GM19463 (cell line): ENCODE data around the gene GRIN3A.
A peak's percentile ranks its signal among the peaks of the same experiment; 100 is the strongest.
"Not testable (repeated sequence)": the region's sequence is repeated elsewhere in the genome, so short reads cannot be mapped to it uniquely, and the experiment has no call there.

Source experiments
- ATAC-seq: cut with Tn5 transposase; IDR thresholded peaks from one replicate; pipeline ENCODE4 v1.9.1; 2021; ENCODE audit warnings: mild to moderate bottlenecking, moderate library complexity; ENCODE audit not compliant: unreplicated experiment

GRIN3A gene

DNA sequence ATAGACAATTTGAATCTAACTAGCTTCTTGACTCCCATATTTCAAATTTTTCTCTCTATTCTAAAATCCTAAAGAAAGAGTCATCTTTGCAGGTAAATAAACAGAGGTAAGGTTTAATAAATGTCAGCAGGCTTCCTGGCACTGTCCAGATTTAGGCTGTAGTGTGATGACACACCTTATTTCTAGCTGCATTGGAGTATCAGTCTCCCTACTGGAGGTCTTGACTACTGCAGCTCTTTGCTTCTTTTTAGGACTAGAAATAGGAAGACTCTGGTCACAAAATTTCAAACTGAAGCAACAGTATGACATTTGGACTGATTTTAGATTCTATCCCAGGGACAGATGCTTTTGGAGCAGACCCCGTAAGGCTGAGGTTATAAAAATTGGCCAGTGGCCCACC lies 103.0 kb downstream of the GRIN3A start:
- ATAC-seq = no peak

DNA sequence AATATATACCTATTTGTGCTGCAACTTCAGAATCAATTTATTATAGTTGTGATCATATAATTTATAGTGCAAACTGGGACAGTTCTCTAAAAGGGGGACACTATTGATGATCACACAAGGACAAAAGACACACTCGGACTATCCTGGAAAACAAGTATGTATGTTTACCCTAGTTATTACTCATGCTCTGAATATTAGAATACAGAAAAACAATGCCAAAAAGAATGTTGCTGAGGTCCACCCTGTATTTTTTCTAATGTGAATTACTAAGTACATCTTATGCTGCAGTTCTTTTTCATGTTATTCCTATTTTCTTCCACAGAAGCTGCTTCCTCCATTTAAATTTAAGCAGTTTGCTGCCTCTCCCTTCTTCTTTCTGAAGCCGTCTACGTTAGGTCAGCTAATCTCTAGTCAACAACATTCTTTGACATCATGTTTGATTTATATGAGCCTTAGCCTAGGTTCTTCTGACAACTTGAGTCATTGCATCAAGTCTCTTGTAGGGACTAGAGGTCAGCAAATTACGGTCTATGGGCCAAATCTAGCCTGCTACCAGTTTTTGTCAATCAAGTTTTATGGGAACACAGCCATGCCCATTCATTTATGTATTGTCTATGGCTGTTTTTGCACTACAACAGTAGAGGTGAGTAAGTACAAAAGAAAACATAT lies 103.6 kb downstream of the GRIN3A start:
- ATAC-seq = no peak

DNA sequence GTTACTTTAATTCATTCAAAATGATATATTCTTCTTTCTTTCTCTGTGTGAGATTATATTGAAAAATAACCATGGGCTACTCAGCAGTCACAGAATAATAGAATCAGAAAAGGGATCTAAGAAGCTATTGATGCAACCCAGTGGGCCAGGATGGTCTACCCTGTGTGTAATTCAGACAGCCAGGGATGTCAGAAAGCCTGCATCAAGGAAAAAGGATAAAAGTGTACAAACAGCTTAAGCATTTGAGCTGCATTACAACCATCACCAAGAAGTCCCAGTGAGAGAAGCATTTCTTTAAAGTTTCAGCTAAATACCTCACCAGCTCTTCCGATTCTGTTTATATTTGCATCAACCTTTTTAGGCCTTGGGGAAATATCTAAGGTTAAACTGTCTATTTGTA lies 105.8 kb downstream of the GRIN3A start:
- no peak for ATAC-seq

DNA sequence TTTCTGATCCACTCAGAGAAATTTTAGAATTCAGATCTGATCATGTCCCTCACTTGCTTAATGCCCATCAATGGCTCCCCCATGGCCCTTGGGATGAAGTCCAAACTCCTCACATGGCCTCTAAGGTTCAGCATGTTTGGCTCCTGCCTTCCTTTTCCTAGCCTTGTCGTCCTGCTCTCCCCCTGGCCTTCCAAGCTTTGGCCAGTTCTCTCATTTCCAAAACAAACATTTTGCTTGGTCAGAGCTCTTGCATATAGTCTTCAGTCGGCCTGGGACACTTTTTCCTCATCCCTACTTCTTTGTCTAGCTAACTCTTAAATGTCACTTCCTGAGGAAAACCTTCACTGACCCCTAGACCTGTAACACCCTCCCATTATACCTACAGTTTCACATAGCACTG lies 106.6 kb downstream of the GRIN3A start:
- no peak for ATAC-seq

DNA sequence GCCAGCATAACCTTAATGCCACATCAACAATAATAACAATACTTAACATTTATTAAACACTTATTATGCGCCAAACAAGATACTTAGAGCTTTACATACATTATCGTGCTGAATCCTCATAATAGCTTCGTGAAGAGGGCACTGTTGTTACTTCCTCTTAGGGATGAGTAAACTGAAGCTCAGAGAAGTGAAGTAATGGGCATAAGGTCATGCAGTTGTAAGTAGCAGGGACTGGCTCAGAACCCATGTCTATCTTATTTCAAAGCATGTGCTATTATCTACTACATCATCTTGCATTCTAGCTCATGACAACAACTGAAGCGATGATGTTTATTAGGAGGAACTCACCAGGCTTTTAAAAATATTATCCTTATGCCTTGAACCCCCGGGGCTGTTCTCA lies 108.8 kb downstream of the GRIN3A start:
- no peak for ATAC-seq

DNA sequence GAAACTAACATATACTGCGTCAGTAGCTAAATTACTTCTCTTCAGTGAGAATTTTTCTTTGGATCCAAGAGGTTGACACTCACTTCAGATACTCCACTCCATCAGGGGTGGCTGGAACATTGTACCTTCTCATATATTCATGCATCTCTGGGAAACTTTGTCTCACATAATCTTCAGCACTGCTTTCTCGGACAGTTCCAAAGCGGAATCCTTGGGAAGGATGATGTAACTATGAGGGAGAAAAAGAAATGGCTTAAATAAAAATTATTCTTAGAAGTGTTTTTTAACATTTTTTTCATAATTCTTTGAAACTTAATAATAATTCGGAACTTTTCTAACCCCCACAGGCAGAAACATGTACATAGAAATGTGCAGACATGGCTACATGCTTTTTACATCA lies 110.3 kb downstream of the GRIN3A start:
- no peak for ATAC-seq

DNA sequence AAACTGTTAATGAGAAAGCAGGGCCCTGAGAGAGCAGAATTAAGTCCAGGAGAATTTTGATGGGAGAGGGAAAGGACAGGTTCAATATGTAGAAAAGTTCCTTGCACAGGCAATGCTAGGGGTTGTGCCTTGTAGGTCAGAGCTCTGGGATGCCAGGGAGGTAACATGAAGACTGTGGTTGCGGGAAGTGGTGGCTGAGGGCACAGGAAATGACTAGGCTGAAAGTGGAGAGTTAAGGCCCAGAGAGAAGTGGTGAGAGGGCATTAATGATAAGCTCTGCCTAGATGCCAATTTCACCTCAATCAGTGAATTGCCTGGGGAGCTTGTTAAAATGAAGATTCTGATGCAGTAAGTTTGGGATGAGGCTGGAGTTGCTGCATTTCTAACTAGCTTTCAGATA lies 112.2 kb downstream of the GRIN3A start:
- ATAC-seq = no peak

DNA sequence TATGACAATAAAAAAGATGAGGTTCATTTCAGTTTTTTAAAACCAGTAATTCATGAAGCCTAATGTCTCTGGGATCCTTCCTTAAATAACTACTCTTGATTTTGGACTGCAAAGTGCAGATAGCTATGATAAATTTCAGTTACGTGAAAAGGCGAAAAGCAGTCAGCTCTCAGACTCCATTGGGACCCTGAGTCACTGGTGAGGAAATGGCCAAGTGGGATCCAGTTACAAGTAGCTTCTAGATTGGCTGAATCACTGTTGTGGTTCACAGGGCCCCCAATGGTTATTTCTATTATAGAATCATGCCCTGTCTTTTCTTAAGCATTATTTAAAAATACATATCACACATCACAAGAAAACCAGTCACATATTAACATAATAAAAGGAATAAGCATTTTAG lies 112.6 kb downstream of the GRIN3A start:
- no peak for ATAC-seq

DNA sequence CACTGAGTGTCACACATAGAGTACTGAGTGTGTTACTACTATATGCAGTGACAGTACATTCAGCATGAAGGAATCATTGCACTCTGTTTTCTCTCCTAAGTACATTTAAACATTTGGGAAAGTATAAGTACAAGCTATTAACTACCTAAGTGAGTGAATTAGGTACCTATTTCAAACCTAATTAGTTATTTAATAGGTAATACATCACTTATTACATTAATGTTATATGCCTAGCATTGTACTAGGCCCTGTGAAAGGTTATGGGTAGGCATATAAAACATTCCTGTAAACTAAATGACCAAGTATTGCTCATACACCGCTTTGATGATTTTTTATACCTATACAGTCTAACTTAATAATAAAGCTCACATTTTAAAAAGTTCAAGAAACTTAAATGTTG lies 118.0 kb downstream of the GRIN3A start:
- ATAC-seq = no peak

DNA sequence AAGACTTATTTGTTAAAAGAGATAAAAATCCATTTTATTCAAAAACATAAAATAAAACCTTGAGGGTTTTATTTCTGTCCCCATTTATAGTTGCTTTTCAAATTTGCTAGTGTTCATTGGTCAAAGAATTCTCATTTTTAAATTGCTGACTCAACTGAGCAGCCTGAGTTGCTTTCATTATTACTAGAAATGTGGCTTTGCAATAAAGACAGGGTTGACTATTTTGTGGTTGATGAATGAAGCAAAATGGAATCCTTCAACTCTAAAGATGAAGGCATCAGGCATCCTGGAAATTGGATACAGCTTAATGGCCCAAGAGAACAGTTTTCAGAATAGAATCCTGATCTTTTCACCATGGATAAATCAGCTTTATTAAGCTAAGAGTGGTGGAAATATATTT lies 119.7 kb downstream of the GRIN3A start:
- ATAC-seq = peak; percentile 63

DNA sequence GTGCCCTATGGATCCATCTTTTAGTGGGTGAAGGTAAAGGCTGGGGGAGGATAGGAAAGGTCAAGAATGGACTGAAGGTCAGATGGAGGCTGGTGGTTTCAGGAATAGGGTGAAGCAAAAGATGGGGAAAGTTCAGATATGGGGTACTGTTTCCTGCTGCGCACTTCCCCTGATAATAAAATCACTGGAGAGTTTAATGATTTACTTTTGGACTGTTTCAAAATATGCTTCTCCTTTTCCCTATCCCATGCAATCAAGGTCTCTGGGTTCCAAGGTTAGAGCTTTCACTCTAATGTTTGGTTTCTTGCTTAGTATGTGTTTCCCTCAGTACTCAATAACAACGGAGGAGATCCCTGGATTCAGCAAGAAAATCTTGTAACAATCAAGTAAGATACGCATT lies 132.9 kb downstream of the GRIN3A start:
- ATAC-seq = no peak

DNA sequence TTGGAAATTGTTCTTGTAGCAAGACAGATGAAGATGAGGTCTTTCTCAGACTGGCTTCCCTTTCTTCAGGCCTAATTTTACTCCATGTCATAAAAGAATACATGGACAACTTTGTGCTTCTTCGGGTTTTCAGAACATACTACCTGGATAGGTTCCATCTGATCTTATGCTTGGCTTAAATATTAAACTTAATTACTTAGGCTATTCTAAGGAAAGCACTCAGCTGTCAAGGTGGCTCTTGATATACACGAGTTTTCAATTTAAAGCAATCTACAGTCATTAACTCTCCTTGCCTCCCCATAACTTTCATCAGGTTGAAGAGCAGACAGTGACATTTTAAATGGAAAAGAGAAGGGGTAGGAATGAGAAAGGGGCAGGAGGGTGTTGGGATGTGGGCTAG lies 134.2 kb downstream of the GRIN3A start:
- no peak for ATAC-seq

DNA sequence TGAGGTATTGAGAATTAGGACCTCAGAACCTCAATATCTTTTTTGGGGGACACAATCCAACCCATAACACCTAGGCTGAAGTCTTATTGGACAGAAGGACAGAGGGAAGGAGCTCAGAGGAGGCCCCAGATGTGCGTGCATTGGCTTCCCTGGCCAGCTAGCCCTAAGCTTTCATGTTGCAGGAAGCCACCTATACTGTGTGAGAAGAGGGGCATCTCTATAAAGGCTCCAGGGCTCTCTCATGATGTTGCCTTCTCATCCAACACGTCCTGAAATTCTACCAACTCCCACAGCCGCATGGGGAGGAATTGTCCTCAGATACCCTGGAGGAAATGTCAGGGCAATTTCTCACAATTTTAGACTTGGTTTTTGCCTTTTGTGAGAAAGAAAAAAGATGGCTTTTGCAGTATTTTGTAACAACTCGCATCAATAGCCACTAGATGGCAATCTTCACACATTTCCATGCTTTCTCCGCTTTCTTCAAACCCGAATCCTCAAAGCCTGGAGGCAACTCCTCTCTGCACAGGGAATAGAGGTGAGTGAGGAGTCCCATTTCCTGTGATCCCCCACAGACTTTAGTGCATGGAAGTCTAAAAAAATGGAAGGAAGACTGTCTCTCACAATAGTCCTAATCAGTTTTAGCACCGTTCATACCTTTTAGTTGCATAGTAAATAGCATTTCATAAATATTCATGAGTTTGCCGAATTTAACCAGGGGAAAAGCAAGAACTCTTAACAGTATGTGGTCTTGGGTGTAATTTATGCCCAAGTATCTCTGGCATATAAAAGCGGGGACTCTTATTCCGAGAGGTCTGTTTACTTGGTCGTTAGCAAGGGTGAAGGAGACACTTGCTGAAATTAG lies 136.3 kb downstream of the GRIN3A start:
- peak; percentile 70 for ATAC-seq

DNA sequence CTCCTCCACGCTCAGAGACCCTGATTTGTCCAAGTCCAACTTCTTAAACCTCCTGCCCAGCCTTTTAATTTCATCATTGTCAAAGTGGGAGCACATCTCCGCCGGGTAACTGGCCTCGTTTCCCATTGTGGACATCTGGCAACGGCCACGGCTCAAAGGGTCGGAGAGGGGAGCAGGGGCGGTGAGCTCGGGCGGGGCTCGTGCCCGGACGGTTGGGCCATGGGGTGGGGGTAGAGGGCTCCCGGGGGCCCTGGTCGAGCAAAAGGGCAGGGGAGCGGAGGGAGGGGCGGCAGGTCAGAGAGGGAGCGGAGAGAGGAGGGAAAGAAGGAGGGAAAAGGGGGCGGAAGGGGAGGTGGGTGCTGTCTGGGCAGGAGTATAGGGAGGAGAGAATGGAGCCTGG lies 143.7 kb downstream of the GRIN3A start, which contains the start of gene PPP3R2:
Gene PPP3R2, minus strand, starts transcription at position 174 of the 400 bp plus-strand sequence. Its CDS starts 48 bp downstream, at position 126.
- no peak for ATAC-seq

DNA sequence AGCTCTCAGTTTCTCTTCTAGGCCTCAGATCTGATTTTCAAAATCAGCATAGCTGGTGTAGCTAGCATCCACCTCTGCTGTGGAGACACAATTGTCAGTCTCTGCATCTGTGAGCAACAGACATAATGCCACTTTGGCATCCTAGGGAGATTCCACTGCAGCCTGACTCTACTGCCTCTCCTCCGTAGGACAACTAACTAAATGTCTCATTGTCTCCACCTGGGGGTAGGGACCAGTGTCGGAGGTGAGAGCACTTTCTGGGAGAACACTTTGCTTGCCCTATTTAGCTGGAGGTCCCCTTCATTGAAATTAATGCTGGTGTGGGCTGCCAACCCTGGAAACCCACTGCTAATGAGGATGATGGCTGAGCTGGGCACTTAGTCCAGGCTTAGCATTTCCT lies 145.1 kb downstream of the GRIN3A start:
- ATAC-seq = no peak

DNA sequence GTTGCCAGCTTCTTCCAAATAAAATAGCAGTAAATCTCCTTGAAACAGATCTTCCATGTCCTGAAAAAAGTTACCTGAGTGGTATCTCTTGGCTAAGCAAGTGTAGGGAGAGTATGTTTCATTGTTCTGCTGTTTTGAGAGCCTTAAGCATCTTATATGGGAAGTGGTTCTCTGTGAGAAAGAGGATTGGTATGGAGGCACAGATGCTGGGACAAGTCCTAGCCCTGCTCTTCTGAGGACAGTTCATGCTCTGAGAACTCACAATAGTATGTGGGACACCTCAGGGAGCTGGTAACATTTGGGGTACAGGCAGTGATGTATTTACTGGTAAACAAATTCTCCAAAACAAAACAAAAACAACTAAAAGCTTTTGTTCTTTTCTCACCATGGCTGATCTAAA lies 145.7 kb downstream of the GRIN3A start:
- no peak for ATAC-seq

DNA sequence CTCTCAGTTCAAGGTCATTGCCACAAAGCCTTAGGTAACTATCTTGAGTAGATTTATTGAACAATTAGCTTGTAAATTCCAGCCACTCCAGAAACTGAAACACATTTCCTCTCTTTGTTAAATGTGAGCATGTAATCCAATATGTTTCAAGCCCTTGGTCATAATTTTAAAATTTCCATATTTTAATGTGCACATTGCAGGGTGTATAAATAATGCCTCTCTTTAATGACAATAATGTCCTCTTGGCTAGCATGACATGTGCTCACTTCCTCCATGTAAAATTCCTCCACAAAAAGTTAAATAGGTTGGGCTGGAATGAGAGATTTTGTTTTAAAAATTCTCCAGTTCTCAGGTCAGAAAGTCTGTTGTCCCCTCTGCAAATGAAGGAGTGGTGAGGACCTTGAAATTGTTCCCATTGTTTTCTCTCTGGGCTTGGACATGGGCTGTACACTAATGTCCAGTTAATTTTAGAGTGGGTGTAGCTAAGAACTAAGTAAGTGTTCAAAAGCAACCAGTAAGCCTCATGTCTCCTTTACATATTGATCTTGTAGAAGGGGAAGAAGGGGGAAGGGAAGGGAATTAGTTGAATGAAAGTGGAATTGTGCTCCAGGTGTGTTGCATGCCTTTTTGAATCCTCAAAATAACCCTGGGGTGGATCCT lies 146.5 kb downstream of the GRIN3A start:
- ATAC-seq = no peak

DNA sequence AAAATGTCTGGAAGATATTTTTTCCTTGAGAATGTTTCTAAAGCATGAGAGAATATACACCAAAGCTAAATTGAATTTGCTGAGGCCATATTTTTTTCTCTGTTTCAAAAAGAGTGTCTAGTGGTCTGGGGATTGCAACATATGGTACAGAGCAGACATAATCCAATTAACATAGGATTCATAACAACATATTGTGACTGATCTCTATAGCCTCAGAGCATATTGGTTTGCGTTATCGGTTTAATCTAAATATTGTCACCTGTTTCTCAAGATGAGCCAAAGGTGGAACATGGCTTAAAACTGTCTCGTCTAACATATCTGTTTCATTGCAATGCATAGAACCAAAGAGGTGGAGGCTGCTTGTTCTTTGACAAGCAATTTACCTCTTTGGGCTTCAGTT lies 147.5 kb downstream of the GRIN3A start:
- no peak for ATAC-seq

DNA sequence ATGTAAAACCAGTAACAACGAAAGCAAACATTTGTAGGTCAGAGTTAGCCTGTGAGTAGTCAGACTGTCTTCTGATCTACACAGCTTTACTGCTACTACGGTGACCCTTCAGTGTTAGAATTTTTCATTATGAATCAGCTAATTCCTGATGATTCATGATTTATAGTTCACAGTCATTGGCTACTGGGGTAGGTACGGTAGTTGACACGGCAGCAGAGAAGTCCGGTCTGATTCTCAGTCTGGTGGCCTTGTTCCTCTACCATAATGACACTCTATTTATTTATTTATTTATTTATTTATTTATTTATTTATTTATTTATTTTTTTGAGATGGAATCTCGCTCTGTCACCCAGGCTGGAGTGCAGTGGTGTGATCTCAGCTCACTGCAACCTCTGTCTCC lies 148.4 kb downstream of the GRIN3A start:
- ATAC-seq = not testable (repeated sequence)

DNA sequence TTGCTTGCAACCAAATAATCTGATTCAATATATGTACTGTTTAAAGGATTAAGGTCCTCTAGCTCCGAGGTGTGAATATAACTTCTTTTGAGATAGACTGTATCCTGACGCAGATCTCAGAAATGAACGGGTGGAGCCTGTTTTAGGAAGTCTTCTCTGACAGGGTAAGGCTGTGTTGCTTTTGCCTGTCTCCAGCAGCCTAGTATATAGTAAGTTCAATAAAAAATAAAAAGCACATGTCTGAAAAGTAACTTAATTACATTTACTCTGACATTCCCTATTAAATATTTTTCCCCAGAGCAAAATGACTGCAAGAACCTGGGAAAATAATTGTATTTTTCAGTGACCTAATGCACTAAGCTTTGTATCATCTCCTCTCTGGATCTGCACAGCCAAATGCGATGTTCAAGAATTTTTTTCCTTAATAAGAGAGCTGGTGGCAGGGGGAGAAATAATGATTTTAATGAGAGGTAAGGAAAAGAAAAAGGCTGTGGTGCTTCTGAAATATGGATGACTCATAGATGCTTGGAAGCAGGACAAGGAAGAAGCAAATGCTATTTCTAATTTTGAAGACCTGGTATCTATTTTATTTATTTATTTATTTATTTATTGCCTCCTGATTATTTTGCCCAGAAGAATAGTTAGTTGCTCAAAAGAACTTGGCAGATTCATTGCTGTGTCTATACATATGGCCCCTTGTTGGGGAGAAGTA lies 151.0 kb downstream of the GRIN3A start:
- ATAC-seq = no peak

DNA sequence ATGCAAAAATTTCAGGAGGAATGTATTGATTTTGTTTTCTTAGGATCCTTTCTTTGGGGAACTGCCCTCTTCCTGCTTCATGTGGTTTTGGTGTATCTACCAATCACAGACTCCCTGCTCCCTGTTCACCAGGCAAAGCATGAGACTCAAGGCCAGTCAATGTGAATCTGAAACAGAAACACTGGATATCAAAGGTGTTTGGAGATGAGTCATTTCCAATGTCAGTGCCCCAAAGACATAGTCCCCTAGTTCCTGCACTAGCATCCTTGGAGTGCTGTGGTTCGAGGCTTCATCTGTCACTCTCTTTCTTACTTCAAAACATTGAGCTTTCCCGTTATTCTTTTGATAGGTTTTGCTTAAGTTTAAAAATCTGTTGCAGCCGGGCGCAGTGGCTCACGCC lies 151.8 kb downstream of the GRIN3A start:
- peak; percentile 96 for ATAC-seq
